Activated T-helper 1 cell treated with anti-CD3 and anti-CD28 coated beads, Interleukin-12 subunit alpha, Interleukin-12 subunit beta, Interleukin-2, Interleukin-4 antibody, amounts not matched to agents 30 ng/mL and 10 ng/mL and 1 ng/mL, durations not matched to agents 14 hours and 24 hours and 36 hours (primary cell): ENCODE measurements around the gene APOBEC3A. TPM values are rescaled to one million over a fixed set of nuclear protein-coding genes. Genes with fewer than 3 reads are reported as not detected.
"Not testable (repeated sequence)": the region's sequence is repeated elsewhere in the genome, so short reads cannot be mapped to it uniquely, and the experiment has no call there.

ENCODE experiments used
- DNase-seq: peaks from one replicate; pipeline ENCODE4 v3.0.0; 2021; ENCODE audit warnings: low spot score
- H3K27ac Mint-ChIP-seq: one replicate; pipeline ENCODE4 v1.8.0; 2021; ENCODE audit warnings: mild to moderate bottlenecking, mixed read lengths
- H3K27me3 Mint-ChIP-seq: one replicate; pipeline ENCODE4 v1.8.0; 2022; ENCODE audit warnings: mild to moderate bottlenecking, moderate library complexity, mixed read lengths; ENCODE audit not compliant: insufficient read depth
- H3K36me3 Mint-ChIP-seq: one replicate; pipeline ENCODE4 v1.8.0; 2021; ENCODE audit warnings: low read depth, mixed read lengths
- H3K4me1 Mint-ChIP-seq: one replicate; pipeline ENCODE4 v1.8.0; 2021; ENCODE audit warnings: low read depth, mixed read lengths
- H3K4me3 Mint-ChIP-seq: one replicate; pipeline ENCODE4 v1.8.0; 2021; ENCODE audit warnings: mild to moderate bottlenecking, moderate library complexity, mixed read lengths
- H3K9me3 Mint-ChIP-seq: one replicate; pipeline ENCODE4 v1.8.0; 2021; ENCODE audit warnings: mixed read lengths
- intact Hi-C: fragments of 100-400 bp; cut with micrococcal nuclease; formaldehyde crosslinking; loops from one replicate; pipeline ENCODE4 v1.15.1; 2024
- total RNA-seq: library from RNA; stranded (reverse); gene quantifications from 2 replicates; pipeline ENCODE4 v1.2.3, GENCODE V29; 2022

Gene APOBEC3A
- total RNA-seq, 1 donor from 2014 or later, result not detected

GRCh38 chr22:38935616-38936015 lies 21.8 kb upstream of the APOBEC3A start:
- Mint-ChIP-seq H3K27ac (no peak overlapping the region), H3K4me3 (no peak overlapping the region), H3K27me3 (peaks cover 38% of the 10 kb centered on the region), H3K9me3 (no peaks in the 10 kb centered on the region), H3K36me3 (no peaks in the 10 kb centered on the region), H3K4me1 (peaks cover 11% of the 10 kb centered on the region)
- intact Hi-C loops, result no loop called here
- no peak for DNase-seq

GRCh38 chr22:38936562-38936961 lies 20.8 kb upstream of the APOBEC3A start:
- no peak for DNase-seq
- no peaks in the 10 kb centered on the region for H3K36me3 Mint-ChIP-seq
- no peak overlapping the region for H3K27ac Mint-ChIP-seq
- H3K4me1 Mint-ChIP-seq, result peaks cover 21% of the 10 kb centered on the region
- H3K27me3 Mint-ChIP-seq, result peaks cover 38% of the 10 kb centered on the region
- intact Hi-C loops, result no loop called here
- H3K4me3 Mint-ChIP-seq, result no peak overlapping the region
- H3K9me3 Mint-ChIP-seq, result no peaks in the 10 kb centered on the region

GRCh38 chr22:38937036-38937435 lies 20.4 kb upstream of the APOBEC3A start:
- Mint-ChIP-seq H3K4me1 (peaks cover 25% of the 10 kb centered on the region), H3K4me3 (no peak overlapping the region), H3K9me3 (no peaks in the 10 kb centered on the region), H3K27ac (no peak overlapping the region), H3K27me3 (peaks cover 38% of the 10 kb centered on the region), H3K36me3 (no peaks in the 10 kb centered on the region)
- DNase-seq, result no peak
- intact Hi-C loops, result no loop called here

GRCh38 chr22:38937541-38937940 lies 19.9 kb upstream of the APOBEC3A start:
- intact Hi-C loops, result no loop called here
- Mint-ChIP-seq H3K4me1 (peaks cover 29% of the 10 kb centered on the region), H3K36me3 (no peaks in the 10 kb centered on the region), H3K9me3 (no peaks in the 10 kb centered on the region), H3K27ac (peak overlapping the region; percentile 40), H3K27me3 (peaks cover 34% of the 10 kb centered on the region), H3K4me3 (no peak overlapping the region)
- DNase-seq, result no peak

GRCh38 chr22:38938221-38938620 lies 19.2 kb upstream of the APOBEC3A start:
- no peak overlapping the region for H3K27ac Mint-ChIP-seq
- H3K36me3 Mint-ChIP-seq, result no peaks in the 10 kb centered on the region
- DNase-seq, result no peak
- peaks cover 34% of the 10 kb centered on the region for H3K4me1 Mint-ChIP-seq
- H3K9me3 Mint-ChIP-seq, result no peaks in the 10 kb centered on the region
- peaks cover 32% of the 10 kb centered on the region for H3K27me3 Mint-ChIP-seq
- intact Hi-C loops, result no loop called here
- no peak overlapping the region for H3K4me3 Mint-ChIP-seq

- Mint-ChIP-seq H3K4me3 (no peak overlapping the region), H3K27me3 (peaks cover 29% of the 10 kb centered on the region), H3K4me1 (peaks cover 41% of the 10 kb centered on the region), H3K9me3 (no peaks in the 10 kb centered on the region), H3K36me3 (no peaks in the 10 kb centered on the region), H3K27ac (peak overlapping the region; percentile 18)
- intact Hi-C loops, result no loop called here
- no peak for DNase-seq
Measured at GRCh38 chr22:38938925-38939324, 18.5 kb upstream of the APOBEC3A start.

- Mint-ChIP-seq H3K27me3 (peaks cover 18% of the 10 kb centered on the region), H3K9me3 (no peaks in the 10 kb centered on the region), H3K4me3 (peak overlapping the region; percentile 58), H3K36me3 (no peaks in the 10 kb centered on the region), H3K4me1 (peaks cover 44% of the 10 kb centered on the region), H3K27ac (peak overlapping the region; percentile 83)
- no peak for DNase-seq
- intact Hi-C loops, result loop anchor here (1.0 to 5.0 kb wide), 10 partner anchors 13 to 325 kb away; partner anchors contain the start of genes DNAL4 and GTPBP1
Measured at GRCh38 chr22:38940811-38941384, 16.5 kb upstream of the APOBEC3A start.

GRCh38 chr22:38941488-38941987 lies 15.9 kb upstream of the APOBEC3A start:
- Mint-ChIP-seq H3K4me3 (peak overlapping the region; percentile 58), H3K36me3 (no peaks in the 10 kb centered on the region), H3K27ac (peak overlapping the region; percentile 83), H3K9me3 (no peaks in the 10 kb centered on the region), H3K27me3 (peaks cover 20% of the 10 kb centered on the region), H3K4me1 (peaks cover 44% of the 10 kb centered on the region)
- intact Hi-C loops, result loop anchor here (1.0 to 5.0 kb wide), 10 partner anchors 13 to 325 kb away; partner anchors contain the start of genes DNAL4 and GTPBP1
- DNase-seq, result peak; percentile 37

- H3K27ac Mint-ChIP-seq, result peak overlapping the region; percentile 52
- peaks cover 23% of the 10 kb centered on the region for H3K27me3 Mint-ChIP-seq
- no peak for DNase-seq
- H3K9me3 Mint-ChIP-seq, result no peaks in the 10 kb centered on the region
- H3K4me3 Mint-ChIP-seq, result peak overlapping the region; percentile 58
- intact Hi-C loops, result loop anchor here (5.0 kb wide), 1 partner anchor 60 kb away; no protein-coding TSS in a partner anchor
- peaks cover 45% of the 10 kb centered on the region for H3K4me1 Mint-ChIP-seq
- no peaks in the 10 kb centered on the region for H3K36me3 Mint-ChIP-seq
Measured at GRCh38 chr22:38942702-38943101, 14.7 kb upstream of the APOBEC3A start.

GRCh38 chr22:38943201-38943600 lies 14.2 kb upstream of the APOBEC3A start:
- H3K36me3 Mint-ChIP-seq, result no peaks in the 10 kb centered on the region
- peak overlapping the region; percentile 37 for H3K4me3 Mint-ChIP-seq
- intact Hi-C loops, result loop anchor here (5.0 kb wide), 1 partner anchor 59 kb away; no protein-coding TSS in a partner anchor
- H3K4me1 Mint-ChIP-seq, result peaks cover 42% of the 10 kb centered on the region
- peaks cover 19% of the 10 kb centered on the region for H3K27me3 Mint-ChIP-seq
- peak overlapping the region; percentile 71 for H3K27ac Mint-ChIP-seq
- no peak for DNase-seq
- no peaks in the 10 kb centered on the region for H3K9me3 Mint-ChIP-seq

- H3K27me3 Mint-ChIP-seq, result peaks cover 14% of the 10 kb centered on the region
- DNase-seq, result no peak
- no peaks in the 10 kb centered on the region for H3K9me3 Mint-ChIP-seq
- peak overlapping the region; percentile 71 for H3K27ac Mint-ChIP-seq
- intact Hi-C loops, result loop anchor here (5.0 kb wide), 1 partner anchor 58 kb away; no protein-coding TSS in a partner anchor
- H3K36me3 Mint-ChIP-seq, result no peaks in the 10 kb centered on the region
- H3K4me1 Mint-ChIP-seq, result peaks cover 42% of the 10 kb centered on the region
- no peak overlapping the region for H3K4me3 Mint-ChIP-seq
Measured at GRCh38 chr22:38943882-38944281, 13.5 kb upstream of the APOBEC3A start.

GRCh38 chr22:38944653-38945052 lies 12.8 kb upstream of the APOBEC3A start:
- Mint-ChIP-seq H3K36me3 (no peaks in the 10 kb centered on the region), H3K4me3 (no peak overlapping the region), H3K4me1 (peaks cover 42% of the 10 kb centered on the region), H3K27ac (no peak overlapping the region), H3K27me3 (peaks cover 11% of the 10 kb centered on the region), H3K9me3 (no peaks in the 10 kb centered on the region)
- DNase-seq, result no peak
- intact Hi-C loops, result loop anchor here (5.0 kb wide), 1 partner anchor 58 kb away; no protein-coding TSS in a partner anchor

- H3K9me3 Mint-ChIP-seq, H3K4me3 Mint-ChIP-seq, H3K36me3 Mint-ChIP-seq, H3K27ac Mint-ChIP-seq, DNase-seq, intact Hi-C loops: not testable (repeated sequence)
- H3K4me1 Mint-ChIP-seq, result peaks cover 40% of the 10 kb centered on the region
- peaks cover 11% of the 10 kb centered on the region for H3K27me3 Mint-ChIP-seq
Measured at GRCh38 chr22:38945706-38946338, 11.6 kb upstream of the APOBEC3A start.
